Measurements from ENCODE around the gene BCL2. TPM values are rescaled to one million over a fixed set of nuclear protein-coding genes. Genes with fewer than 3 reads are reported as not detected.

The BCL2 gene
- total and polyA plus RNA-seq, 8 donors: 6.3 to 11.3 (median 10.8) TPM

DNA sequence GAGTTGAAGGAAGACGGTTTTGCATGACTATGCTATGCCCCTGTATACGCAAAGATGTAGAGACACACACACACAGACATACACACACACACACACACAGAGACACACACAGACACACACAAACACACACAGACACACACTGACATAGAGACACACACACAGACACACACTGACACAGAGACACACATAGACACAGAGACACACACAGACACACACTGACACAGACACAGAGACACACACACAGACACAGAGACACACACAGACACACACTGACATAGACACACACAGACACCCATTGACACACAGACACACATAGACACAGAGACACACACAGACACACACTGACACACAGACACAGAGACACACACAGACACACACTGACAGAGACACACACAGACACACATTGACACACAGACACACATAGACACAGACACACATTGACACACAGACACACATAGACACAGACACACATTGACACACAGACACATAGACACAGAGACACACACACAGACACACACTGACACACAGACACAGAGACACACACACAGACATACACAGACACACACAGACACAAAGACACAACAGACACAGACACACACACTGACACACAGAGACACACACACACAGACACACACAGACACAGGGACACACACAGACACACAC, 121.3 kb downstream of the BCL2 start:
- intact Hi-C loops (cut with DNase I): no loop called here

DNA sequence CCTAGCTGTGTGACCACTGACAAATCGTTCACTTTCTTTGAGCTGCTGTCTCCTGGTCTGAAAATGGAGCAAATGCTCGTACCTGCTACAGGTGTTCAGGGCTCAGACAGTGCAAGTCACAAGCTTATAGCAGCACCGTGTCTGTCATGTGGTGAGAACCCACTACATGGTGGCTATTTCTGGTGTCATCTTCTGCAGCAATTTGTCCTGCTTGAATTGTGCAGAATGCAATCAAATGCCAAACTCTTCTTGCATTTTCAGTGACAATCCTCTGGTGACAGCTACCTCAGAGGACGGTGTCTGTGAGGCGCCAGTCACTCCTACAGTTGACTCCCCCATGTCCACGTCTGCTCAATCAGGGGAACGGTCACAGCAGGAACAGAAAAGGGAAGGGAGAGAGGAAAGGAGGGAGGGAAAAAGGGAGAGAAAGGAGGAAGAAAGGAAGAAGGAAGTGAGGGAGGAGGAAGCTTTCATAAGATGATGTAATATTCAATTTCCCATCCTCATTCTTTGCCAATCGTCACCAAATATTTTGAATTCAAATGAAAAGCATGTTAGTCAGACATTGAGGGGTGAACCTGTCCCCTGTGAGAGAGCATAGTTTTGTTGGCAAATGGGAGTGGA, 122.2 kb downstream of the BCL2 start:
- ATAC-seq: no peak
- no peak for DNase-seq
- Histone ChIP-seq H3K4me1 (peaks cover 0 to 5% of the 10 kb centered on the region in 2 donors), H3K27me3 (no peaks in the 10 kb centered on the region), H3K27ac (no peak overlapping the region), H3K36me3 (no peaks in the 10 kb centered on the region), H3K4me3 (no peak overlapping the region), H3K9me3 (no peaks in the 10 kb centered on the region)
- intact Hi-C loops (cut with DNase I): no loop called here
- TF ChIP-seq, protein P1, sequence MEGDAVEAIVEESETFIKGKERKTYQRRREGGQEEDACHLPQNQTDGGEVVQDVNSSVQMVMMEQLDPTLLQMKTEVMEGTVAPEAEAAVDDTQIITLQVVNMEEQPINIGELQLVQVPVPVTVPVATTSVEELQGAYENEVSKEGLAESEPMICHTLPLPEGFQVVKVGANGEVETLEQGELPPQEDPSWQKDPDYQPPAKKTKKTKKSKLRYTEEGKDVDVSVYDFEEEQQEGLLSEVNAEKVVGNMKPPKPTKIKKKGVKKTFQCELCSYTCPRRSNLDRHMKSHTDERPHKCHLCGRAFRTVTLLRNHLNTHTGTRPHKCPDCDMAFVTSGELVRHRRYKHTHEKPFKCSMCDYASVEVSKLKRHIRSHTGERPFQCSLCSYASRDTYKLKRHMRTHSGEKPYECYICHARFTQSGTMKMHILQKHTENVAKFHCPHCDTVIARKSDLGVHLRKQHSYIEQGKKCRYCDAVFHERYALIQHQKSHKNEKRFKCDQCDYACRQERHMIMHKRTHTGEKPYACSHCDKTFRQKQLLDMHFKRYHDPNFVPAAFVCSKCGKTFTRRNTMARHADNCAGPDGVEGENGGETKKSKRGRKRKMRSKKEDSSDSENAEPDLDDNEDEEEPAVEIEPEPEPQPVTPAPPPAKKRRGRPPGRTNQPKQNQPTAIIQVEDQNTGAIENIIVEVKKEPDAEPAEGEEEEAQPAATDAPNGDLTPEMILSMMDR (IDR thresholded peaks at IDR 0.05): no peak

More for the DNA sequence above, 121.3 kb downstream of the BCL2 start:
- DNase-seq: no peak
- TF ChIP-seq, protein P1 (IDR thresholded peaks at IDR 0.05): no peak
- Histone ChIP-seq H3K36me3 (no peaks in the 10 kb centered on the region), H3K4me3 (no peak overlapping the region), H3K27ac (no peak overlapping the region), H3K9me3 (no peaks in the 10 kb centered on the region), H3K27me3 (no peaks in the 10 kb centered on the region), H3K4me1 (peaks cover 0 to 5% of the 10 kb centered on the region in 2 donors)
- no peak for ATAC-seq

DNA sequence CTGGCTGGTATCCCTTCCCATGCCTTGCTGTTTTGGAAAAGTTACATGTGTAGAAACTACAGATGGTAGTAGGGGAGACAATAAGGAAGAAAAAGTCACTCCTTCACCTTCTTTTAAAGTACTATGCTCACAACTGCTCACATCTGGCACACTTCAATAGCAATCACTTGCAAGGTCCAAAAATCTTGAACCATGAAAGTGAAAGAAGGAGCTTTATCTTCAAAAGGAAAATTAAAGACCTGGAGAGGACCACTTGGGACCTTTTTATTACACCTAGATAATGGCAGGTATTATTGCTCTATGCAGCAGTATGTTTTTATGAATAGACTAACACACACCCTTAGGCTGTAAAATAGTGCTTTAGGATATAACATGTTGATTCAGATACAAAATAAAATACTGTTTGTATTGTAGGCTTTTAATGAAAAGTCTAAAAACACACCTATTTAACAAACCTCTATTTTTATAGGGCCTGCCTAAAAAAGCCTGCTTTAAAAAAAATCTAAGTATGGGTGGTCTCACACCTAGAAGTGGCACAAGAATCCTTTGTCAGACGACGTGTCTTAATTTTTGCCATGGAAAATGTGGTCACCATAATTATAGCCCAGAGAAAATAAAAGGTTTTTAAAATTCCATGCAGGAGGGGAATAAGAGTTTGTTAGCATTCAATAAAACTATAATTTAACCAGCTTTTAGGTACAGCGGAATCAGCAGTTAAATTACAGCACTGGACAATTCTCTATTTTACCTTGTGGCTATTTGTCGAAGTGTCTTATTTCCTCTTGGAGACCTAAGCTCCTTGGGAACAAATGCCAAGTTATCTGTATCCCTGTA, 124.0 kb downstream of the BCL2 start:
- Histone ChIP-seq H3K27me3 (no peaks in the 10 kb centered on the region), H3K27ac (no peak overlapping the region)
- intact Hi-C loops (cut with DNase I): no loop called here

DNA sequence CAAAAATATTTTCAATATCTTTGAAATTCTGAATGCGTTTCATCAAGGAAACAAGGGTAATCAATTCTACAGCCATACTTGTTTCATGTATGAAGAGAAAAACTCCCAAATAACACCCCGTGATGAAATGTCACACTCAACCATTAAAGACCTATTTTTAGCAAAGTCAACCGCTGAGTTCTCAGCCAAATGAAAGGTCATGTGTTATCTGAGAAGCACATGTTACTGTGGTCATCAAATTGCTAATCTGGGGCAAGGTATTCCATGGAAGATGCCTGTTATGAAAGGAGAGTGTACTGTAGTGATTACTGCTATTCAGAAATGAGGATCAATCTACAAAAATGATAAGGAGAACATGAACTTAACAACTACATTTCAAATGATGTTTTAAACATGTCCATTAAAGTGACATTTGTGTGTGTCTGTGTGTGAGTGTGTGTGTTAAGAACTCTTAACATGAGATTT, 126.7 kb downstream of the BCL2 start:
- Histone ChIP-seq H3K27me3 (no peaks in the 10 kb centered on the region), H3K4me3 (no peak overlapping the region), H3K27ac (no peak overlapping the region), H3K4me1 (peaks cover 0 to 5% of the 10 kb centered on the region in 2 donors), H3K36me3 (no peaks in the 10 kb centered on the region), H3K9me3 (no peaks in the 10 kb centered on the region)
- TF ChIP-seq, protein P1 (IDR thresholded peaks at IDR 0.05): no peak
- DNase-seq (no peak), ATAC-seq (no peak)
- intact Hi-C loops (cut with DNase I): no loop called here

More for the DNA sequence above, 124.0 kb downstream of the BCL2 start:
- H3K4me3 ChIP-seq: no peak overlapping the region
- no peak for ATAC-seq
- TF ChIP-seq, protein P1 (IDR thresholded peaks at IDR 0.05): no peak
- peaks cover 0 to 5% of the 10 kb centered on the region in 2 donors for H3K4me1 ChIP-seq
- no peak for DNase-seq
- no peaks in the 10 kb centered on the region for H3K36me3 ChIP-seq
- no peaks in the 10 kb centered on the region for H3K9me3 ChIP-seq

All from left lung (tissue), 10 donors.